HAP-1 (cell line): ENCODE results near the gene OLA1.

Source experiments
- DNase-seq, 2 experiments: peaks; one replicate each; pipeline ENCODE4 v3.0.0-alpha.2; 2016 to 2020; ENCODE audit warnings: low spot score in 2 of 2
- H3K27me3 ChIP-seq: fragments of 250-450 bp; sonication (Bioruptor Pico); 2 replicates; pipeline ENCODE4 v1.5.1; 2020; ENCODE audit warnings: low read depth, mild to moderate bottlenecking, moderate library complexity
- H3K36me3 ChIP-seq: fragments of 250-450 bp; sonication (Bioruptor Pico); replicated peaks from 2 replicates; pipeline ENCODE4 v1.5.1; 2020; ENCODE audit warnings: mild to moderate bottlenecking
- H3K4me1 ChIP-seq: fragments of 250-450 bp; sonication (Bioruptor Pico); 2 replicates; pipeline ENCODE4 v1.5.1; 2020; ENCODE audit warnings: mild to moderate bottlenecking
- H3K4me3 ChIP-seq: fragments of 250-450 bp; sonication (Bioruptor Pico); 2 replicates; pipeline ENCODE4 v1.5.1; 2020; ENCODE audit warnings: mild to moderate bottlenecking, moderate library complexity
- H3K9me3 ChIP-seq: fragments of 250-450 bp; sonication (Bioruptor Pico); 2 replicates; pipeline ENCODE4 v1.5.1; 2020; ENCODE audit warnings: mild to moderate bottlenecking, moderate library complexity
- in situ Hi-C: fragments of 300-500 bp; cut with MboI; formaldehyde crosslinking; loops from 3 replicates; pipeline ENCODE4 v1.14.3; 2020; ENCODE audit warnings: low sequenced_read_pairs, inconsistent platforms, mixed read lengths

OLA1 gene

GRCh38 chr2:174076975-174077374 is 171.4 kb downstream of the OLA1 start:
- Histone ChIP-seq H3K4me1 (peaks cover 24% of the 10 kb centered on the region), H3K36me3 (no peaks in the 10 kb centered on the region; the same call in 1 of the 2 replicates), H3K9me3 (no peaks in the 10 kb centered on the region), H3K27me3 (no peaks in the 10 kb centered on the region), H3K4me3 (no peak overlapping the region)
- in situ Hi-C loops: no loop called here
- DNase-seq: peak in 1 of 2 experiments; percentile 79

DNA sequence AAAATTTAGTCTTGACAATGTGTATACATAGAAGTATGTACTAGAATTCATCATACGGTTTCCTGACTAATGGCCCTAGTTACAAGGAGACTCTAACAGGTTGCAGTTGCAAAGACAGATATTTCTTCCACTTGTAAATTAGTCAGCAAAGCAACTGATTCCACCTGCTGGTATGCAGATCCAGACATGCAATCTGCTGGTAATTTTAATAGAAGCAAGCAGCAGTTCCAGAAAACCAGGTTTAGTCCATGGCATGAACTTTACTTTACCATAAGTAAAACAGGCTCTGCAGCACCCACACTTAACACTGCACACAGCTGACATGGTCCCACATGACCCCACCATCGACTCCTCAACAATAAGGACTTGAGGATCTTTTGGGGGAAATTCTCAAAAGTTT is 172.3 kb downstream of the OLA1 start:
- in situ Hi-C loops: no loop called here
- Histone ChIP-seq H3K4me1 (peaks cover 18% of the 10 kb centered on the region), H3K36me3 (no peaks in the 10 kb centered on the region; the same call in 1 of the 2 replicates), H3K9me3 (no peaks in the 10 kb centered on the region), H3K4me3 (no peak overlapping the region), H3K27me3 (no peaks in the 10 kb centered on the region)
- DNase-seq: no peak

GRCh38 chr2:174074831-174075230 is 173.5 kb downstream of the OLA1 start:
- in situ Hi-C loops: no loop called here
- peaks cover 18% of the 10 kb centered on the region for H3K4me1 ChIP-seq
- no peaks in the 10 kb centered on the region; the same call in 1 of the 2 replicates for H3K36me3 ChIP-seq
- H3K4me3 ChIP-seq: no peak overlapping the region
- no peak for DNase-seq
- no peaks in the 10 kb centered on the region for H3K9me3 ChIP-seq
- no peaks in the 10 kb centered on the region for H3K27me3 ChIP-seq

GRCh38 chr2:174072857-174073256 is 175.5 kb downstream of the OLA1 start:
- Histone ChIP-seq H3K4me3 (no peak overlapping the region), H3K9me3 (no peaks in the 10 kb centered on the region), H3K27me3 (no peaks in the 10 kb centered on the region), H3K4me1 (peaks cover 18% of the 10 kb centered on the region), H3K36me3 (no peaks in the 10 kb centered on the region; the same call in 1 of the 2 replicates)
- in situ Hi-C loops: no loop called here
- no peak for DNase-seq

- peaks cover 14% of the 10 kb centered on the region for H3K4me1 ChIP-seq
- DNase-seq: peak; percentile 48 to 68
- H3K27me3 ChIP-seq: no peaks in the 10 kb centered on the region
- in situ Hi-C loops: no loop called here
- H3K4me3 ChIP-seq: no peak overlapping the region
- no peaks in the 10 kb centered on the region for H3K9me3 ChIP-seq
- no peaks in the 10 kb centered on the region; the same call in 1 of the 2 replicates for H3K36me3 ChIP-seq
Measured at GRCh38 chr2:174072069-174072468, 176.3 kb downstream of the OLA1 start.

GRCh38 chr2:174071321-174071720 is 177.0 kb downstream of the OLA1 start:
- in situ Hi-C loops: no loop called here
- Histone ChIP-seq H3K36me3 (no peaks in the 10 kb centered on the region; the same call in 1 of the 2 replicates), H3K9me3 (no peaks in the 10 kb centered on the region), H3K4me1 (peaks cover 10% of the 10 kb centered on the region), H3K27me3 (no peaks in the 10 kb centered on the region), H3K4me3 (no peak overlapping the region)
- no peak for DNase-seq

DNA sequence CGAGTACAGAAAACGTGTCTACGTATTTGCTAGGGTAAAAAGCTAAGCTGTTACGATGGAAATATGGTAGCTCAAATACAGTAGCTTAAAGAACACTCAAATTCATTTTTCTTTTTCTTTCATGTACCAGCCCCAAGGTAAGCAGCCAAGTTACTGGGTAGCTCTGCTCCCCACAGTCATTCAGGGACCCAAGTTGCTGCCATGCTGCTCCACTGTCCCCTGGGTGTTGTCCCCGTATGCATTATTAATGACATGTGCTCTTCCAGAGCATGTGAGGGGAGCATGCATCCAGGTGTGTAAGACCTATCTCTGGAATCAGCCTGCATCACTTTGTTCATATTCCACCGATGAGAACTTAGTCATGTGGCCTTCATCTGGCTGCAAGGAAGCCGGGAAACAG is 178.1 kb downstream of the OLA1 start:
- Histone ChIP-seq H3K4me1 (peaks cover 15% of the 10 kb centered on the region), H3K36me3 (no peaks in the 10 kb centered on the region), H3K4me3 (no peak overlapping the region), H3K9me3 (no peaks in the 10 kb centered on the region), H3K27me3 (no peaks in the 10 kb centered on the region; the same call in 1 of the 2 replicates)
- in situ Hi-C loops: no loop called here
- no peak for DNase-seq

- Histone ChIP-seq H3K9me3 (no peaks in the 10 kb centered on the region), H3K4me3 (no peak overlapping the region), H3K36me3 (no peaks in the 10 kb centered on the region), H3K4me1 (peaks cover 15% of the 10 kb centered on the region), H3K27me3 (no peaks in the 10 kb centered on the region; the same call in 1 of the 2 replicates)
- in situ Hi-C loops: no loop called here
- no peak for DNase-seq
Measured at GRCh38 chr2:174067815-174068214, 180.5 kb downstream of the OLA1 start.

DNA sequence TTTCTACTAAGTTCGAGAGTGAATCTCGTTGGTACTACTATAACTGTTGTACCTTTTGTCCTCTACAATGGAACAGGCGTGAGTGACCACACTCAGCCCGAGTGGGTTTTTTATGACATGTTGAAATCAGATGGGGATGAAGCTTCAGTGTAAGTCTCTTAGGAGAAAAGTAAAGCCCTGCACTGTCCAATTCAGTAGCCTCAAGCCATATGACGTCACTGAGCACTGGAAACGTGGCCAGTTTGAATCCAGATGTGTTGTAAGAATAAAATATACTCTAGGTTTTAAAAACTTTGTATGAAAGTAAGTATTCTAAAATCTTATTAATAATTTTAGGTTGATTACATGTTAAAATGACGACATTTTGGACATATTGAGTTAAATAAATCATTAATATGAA is 181.5 kb downstream of the OLA1 start:
- DNase-seq: no peak
- in situ Hi-C loops: no loop called here
- no peak overlapping the region for H3K4me3 ChIP-seq
- no peaks in the 10 kb centered on the region for H3K36me3 ChIP-seq
- peaks cover 5% of the 10 kb centered on the region for H3K4me1 ChIP-seq
- H3K27me3 ChIP-seq: no peaks in the 10 kb centered on the region; the same call in 1 of the 2 replicates
- H3K9me3 ChIP-seq: no peaks in the 10 kb centered on the region

- Histone ChIP-seq H3K27me3 (no peaks in the 10 kb centered on the region; the same call in 1 of the 2 replicates), H3K36me3 (no peaks in the 10 kb centered on the region), H3K4me1 (peaks cover 5% of the 10 kb centered on the region), H3K9me3 (no peaks in the 10 kb centered on the region), H3K4me3 (no peak overlapping the region)
- no peak for DNase-seq
- in situ Hi-C loops: no loop called here
Measured at GRCh38 chr2:174063492-174064092, 184.7 kb downstream of the OLA1 start.

DNA sequence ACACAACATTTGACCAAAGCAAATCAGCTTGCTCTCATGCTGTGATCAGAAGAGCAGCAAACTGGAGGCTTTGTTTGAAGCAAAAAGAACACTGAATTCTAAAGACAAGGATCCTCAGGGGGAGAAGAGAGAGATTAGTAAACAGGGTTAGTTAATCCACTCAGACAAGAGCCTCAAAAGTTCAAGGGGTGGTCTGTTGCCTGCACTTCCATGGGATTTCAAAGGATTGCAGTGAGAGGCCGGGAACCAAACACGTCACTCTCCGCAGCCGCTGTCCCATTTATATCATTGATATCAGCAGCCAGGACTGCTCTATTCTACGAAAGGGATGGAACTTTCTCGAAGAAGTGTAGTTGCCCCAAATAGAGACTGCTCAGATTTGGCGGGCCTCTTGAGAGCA is 185.4 kb downstream of the OLA1 start:
- H3K4me1 ChIP-seq: peaks cover 5% of the 10 kb centered on the region
- in situ Hi-C loops: no loop called here
- no peaks in the 10 kb centered on the region; the same call in 1 of the 2 replicates for H3K9me3 ChIP-seq
- no peaks in the 10 kb centered on the region; the same call in 1 of the 2 replicates for H3K27me3 ChIP-seq
- no peak for DNase-seq
- H3K36me3 ChIP-seq: no peaks in the 10 kb centered on the region
- H3K4me3 ChIP-seq: no peak overlapping the region

DNA sequence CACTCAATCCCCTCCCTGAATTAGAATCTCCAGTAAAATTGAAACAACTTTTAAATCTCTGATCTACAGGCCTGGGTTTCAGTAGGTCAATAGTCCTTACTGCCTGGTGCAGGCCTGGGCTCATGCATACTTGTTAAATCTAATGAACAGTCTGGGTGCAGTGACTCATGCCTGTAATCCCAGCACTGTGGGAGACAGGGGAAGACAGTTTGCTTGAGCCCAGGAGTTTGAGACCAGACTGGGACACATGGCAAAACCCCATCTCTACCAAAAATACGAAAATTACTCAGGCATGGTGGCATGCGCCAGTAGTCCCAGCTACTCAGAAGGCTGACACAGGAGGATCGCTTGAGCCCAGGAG is 188.5 kb downstream of the OLA1 start:
- in situ Hi-C loops: no loop called here
- no peaks in the 10 kb centered on the region for H3K36me3 ChIP-seq
- no peak overlapping the region for H3K4me3 ChIP-seq
- no peaks in the 10 kb centered on the region for H3K4me1 ChIP-seq
- no peaks in the 10 kb centered on the region; the same call in 1 of the 2 replicates for H3K9me3 ChIP-seq
- H3K27me3 ChIP-seq: no peaks in the 10 kb centered on the region
- no peak for DNase-seq

DNA sequence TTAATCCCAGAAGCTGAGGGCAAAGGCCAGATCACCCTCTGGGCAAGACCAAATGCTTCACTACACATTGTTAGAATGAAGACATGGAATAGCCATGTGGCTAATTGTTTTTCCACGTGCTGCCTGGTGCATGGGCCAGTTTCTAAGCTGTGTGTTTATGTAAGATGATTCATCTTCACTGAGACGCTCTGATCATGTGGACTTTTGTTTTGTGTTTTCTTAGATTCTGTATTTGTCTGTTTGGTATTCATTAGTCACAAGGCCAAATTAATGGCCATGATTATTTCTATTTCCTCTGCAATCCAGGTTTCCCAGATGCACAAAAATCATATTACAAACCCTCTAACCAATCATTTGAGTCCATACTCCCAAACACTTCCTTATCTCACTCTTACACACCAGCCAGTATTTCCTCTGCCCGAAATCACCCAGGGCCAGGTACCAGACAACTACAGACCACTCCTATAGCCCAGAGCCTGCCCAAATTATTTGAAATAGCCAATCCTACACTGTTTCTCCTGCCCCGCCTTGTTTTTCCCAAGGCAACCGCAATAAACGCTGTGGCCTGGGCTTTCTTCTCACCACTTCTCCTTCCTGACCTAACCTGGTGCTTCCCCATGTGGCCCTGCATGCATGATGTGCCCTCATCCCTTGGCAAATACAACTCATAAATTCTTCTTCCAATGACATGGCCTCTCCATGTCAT is 189.0 kb downstream of the OLA1 start:
- Histone ChIP-seq H3K27me3 (no peaks in the 10 kb centered on the region), H3K36me3 (no peaks in the 10 kb centered on the region), H3K4me1 (no peaks in the 10 kb centered on the region), H3K4me3 (no peak overlapping the region), H3K9me3 (no peaks in the 10 kb centered on the region; the same call in 1 of the 2 replicates)
- DNase-seq: no peak
- in situ Hi-C loops: no loop called here

GRCh38 chr2:174058456-174058855 is 189.9 kb downstream of the OLA1 start:
- Histone ChIP-seq H3K4me1 (no peaks in the 10 kb centered on the region), H3K4me3 (no peak overlapping the region), H3K9me3 (no peaks in the 10 kb centered on the region; the same call in 1 of the 2 replicates), H3K27me3 (no peaks in the 10 kb centered on the region), H3K36me3 (no peaks in the 10 kb centered on the region)
- DNase-seq: no peak
- in situ Hi-C loops: no loop called here
